ENCODE results near the gene CXCR4.
"Not testable (repeated sequence)": the region's sequence is repeated elsewhere in the genome, so short reads cannot be mapped to it uniquely, and the experiment has no call there.

The CXCR4 gene

DNA sequence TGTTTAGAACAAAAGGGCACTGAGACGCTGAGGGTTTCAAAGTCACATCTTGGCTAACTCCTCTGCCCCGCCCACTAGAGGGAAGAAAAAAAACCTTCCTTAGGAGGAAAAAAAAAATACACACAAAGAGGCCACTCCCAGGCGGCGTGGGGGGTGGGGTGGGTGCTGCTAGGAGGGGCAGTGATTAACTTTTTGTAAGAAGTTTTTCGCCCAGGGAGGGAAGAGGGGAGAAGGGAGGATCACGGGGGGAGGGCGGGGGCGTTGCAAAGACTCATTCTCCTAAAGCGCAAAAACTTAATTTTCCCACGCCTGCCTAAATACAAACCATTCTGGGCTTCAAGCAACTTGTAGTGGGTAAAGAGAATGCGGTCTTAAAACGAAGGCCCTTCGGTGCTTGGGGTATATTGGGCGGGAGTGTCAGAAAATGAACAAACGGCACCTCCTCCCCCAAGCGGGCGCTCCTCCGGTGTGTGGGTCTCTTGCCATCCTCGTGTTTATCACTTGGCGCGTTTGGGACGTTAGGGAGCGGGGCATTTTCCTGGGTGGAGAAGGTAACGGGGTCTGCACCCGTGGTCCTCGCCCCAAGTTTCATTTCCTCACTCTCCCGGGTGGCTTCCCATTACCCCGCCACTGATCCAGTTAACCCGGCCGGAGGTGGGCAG lies 1.7 kb downstream of the CXCR4 start:
- peak; percentile 81 for FAIRE-seq
- DNase-seq (ENCODE audit: extremely low spot score, insufficient read length, low read depth): no peak

GRCh38 chr2:136115183-136115761 lies 2.7 kb downstream of the CXCR4 start:
- FAIRE-seq (peak; percentile 47), DNase-seq (ENCODE audit: extremely low spot score, insufficient read length, low read depth) (no peak)

DNA sequence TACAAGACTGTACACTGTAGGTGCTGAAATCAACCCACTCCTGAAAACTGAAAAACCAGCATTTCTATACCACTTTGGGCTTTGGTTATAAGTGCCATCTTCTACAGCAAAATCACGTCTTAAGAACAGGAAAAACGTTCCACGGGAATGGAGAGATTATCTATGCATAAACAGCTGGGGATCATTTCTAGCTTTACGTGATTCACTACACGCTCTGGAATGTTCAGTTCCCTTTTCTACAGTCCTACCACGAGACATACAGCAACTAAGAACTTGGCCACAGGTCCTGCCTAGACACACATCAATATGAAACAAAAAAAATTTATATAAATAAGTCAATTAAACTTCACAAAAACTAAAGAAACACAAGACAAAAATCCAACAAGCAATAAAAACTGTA lies 3.6 kb downstream of the CXCR4 start:
- FAIRE-seq: peak; percentile 44
- DNase-seq (ENCODE audit: extremely low spot score, insufficient read length, low read depth): no peak

DNA sequence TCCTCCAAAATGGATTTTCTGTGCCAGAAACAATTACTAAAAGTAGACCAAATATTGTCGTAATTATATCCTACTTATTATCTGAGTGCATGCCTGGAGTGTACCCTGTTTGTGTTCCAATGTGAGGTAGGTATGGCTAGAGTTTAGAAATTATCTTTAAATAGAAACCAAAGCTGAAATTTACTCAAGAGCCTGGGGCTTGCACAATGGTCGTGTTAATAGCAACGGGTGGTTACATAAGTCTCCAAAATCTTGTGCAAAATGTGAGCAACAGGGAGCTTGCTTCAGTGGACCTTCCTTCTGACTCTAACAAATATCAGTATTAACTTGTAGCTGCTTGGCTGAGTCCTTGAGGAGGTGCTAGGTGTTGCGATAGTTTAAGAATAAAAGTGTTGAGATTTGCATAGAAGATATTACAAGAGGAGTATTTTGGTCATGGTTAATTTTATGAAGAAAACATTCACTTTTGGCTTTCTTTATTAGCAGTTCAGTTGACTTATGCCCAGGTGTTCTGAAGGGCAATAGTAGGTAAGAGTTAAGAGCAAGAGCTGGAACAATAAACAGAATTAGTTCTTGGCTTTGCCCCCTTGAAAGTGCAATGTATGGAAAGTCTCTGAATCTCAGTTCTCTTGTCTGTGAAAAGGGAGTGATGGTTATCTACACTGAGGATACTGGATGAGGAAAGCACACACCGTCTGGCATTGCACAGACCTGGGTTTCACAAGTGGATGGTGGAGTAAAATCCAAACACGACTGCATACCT lies 4.6 kb downstream of the CXCR4 start:
- DNase-seq (ENCODE audit: extremely low spot score, insufficient read length, low read depth) (no peak), FAIRE-seq (no peak)

- no peak for DNase-seq (ENCODE audit: extremely low spot score, insufficient read length, low read depth)
- no peak for FAIRE-seq
Measured at GRCh38 chr2:136112317-136113208, 5.4 kb downstream of the CXCR4 start.

GRCh38 chr2:136111711-136112110 lies 6.2 kb downstream of the CXCR4 start:
- DNase-seq (ENCODE audit: extremely low spot score, insufficient read length, low read depth): no peak
- FAIRE-seq: no peak

GRCh38 chr2:136110526-136110925 lies 7.4 kb downstream of the CXCR4 start:
- no peak for DNase-seq (ENCODE audit: extremely low spot score, insufficient read length, low read depth)
- no peak for FAIRE-seq

GRCh38 chr2:136108463-136108862 lies 9.5 kb downstream of the CXCR4 start:
- FAIRE-seq (no peak), DNase-seq (ENCODE audit: extremely low spot score, insufficient read length, low read depth) (no peak)

GRCh38 chr2:136107051-136108033 lies 10.6 kb downstream of the CXCR4 start:
- FAIRE-seq (peak; percentile 52), DNase-seq (ENCODE audit: extremely low spot score, insufficient read length, low read depth) (no peak)

GRCh38 chr2:136106505-136106904 lies 11.4 kb downstream of the CXCR4 start:
- DNase-seq (ENCODE audit: extremely low spot score, insufficient read length, low read depth) (no peak), FAIRE-seq (no peak)

GRCh38 chr2:136104977-136105376 lies 13.0 kb downstream of the CXCR4 start:
- FAIRE-seq (no peak), DNase-seq (ENCODE audit: extremely low spot score, insufficient read length, low read depth) (no peak)

GRCh38 chr2:136101042-136101441 lies 16.9 kb downstream of the CXCR4 start:
- no peak for DNase-seq (ENCODE audit: extremely low spot score, insufficient read length, low read depth)
- FAIRE-seq: peak; percentile 66

DNA sequence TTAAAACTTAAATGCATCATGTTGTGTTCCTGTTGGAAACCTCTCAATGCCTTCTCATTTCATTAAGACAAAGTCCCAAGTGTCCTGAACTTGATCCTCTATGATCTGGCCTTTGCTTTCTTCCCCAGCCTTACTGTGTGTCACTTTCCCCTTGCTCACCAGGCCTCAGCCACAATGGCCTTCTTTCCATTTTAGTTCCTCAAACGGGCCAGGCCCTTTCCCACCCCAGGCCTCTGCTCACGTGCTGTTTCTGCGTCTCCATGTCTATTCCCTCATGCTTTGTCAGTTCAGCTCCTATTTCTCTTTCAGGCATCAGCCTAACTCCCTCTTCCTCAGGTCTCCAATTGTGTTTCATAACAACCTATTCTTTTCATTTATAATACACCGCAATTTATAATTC lies 19.5 kb downstream of the CXCR4 start:
- DNase-seq (ENCODE audit: extremely low spot score, insufficient read length, low read depth): no peak
- FAIRE-seq: no peak

GRCh38 chr2:136093583-136093982 lies 24.4 kb downstream of the CXCR4 start:
- FAIRE-seq (no peak), DNase-seq (ENCODE audit: extremely low spot score, insufficient read length, low read depth) (no peak)

- FAIRE-seq: no peak
- DNase-seq (ENCODE audit: extremely low spot score, insufficient read length, low read depth): no peak
Measured at GRCh38 chr2:136091899-136092298, 26.1 kb downstream of the CXCR4 start.

- DNase-seq (ENCODE audit: extremely low spot score, insufficient read length, low read depth); FAIRE-seq: not testable (repeated sequence)
Measured at GRCh38 chr2:136087901-136088460, 30.0 kb downstream of the CXCR4 start.

GRCh38 chr2:136086253-136087016 lies 31.5 kb downstream of the CXCR4 start:
- no peak for DNase-seq (ENCODE audit: extremely low spot score, insufficient read length, low read depth)
- FAIRE-seq: no peak
